ENCODE measurements around the gene PRRC2B.

DNA sequence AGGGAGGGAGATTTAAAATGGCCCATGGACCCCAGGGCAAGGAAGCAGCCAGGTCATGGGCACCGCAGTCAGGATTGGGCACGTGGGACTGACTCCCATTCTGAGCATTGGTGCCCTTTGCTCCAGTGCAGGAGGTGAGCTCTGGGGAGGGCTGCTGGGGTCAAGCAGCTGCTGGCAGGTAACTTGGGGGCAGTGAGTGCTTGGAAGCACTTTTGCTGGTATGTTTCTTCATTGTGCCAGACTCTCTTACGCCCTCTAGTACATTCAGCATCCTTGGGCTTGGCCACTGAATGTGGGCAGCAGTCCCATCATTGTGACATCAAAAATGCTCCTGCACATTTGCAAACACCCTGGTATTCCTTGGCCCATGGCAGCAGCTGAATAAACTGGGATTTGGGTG, 32.7 kb downstream of the PRRC2B start:
- TF ChIP-seq, protein P1, sequence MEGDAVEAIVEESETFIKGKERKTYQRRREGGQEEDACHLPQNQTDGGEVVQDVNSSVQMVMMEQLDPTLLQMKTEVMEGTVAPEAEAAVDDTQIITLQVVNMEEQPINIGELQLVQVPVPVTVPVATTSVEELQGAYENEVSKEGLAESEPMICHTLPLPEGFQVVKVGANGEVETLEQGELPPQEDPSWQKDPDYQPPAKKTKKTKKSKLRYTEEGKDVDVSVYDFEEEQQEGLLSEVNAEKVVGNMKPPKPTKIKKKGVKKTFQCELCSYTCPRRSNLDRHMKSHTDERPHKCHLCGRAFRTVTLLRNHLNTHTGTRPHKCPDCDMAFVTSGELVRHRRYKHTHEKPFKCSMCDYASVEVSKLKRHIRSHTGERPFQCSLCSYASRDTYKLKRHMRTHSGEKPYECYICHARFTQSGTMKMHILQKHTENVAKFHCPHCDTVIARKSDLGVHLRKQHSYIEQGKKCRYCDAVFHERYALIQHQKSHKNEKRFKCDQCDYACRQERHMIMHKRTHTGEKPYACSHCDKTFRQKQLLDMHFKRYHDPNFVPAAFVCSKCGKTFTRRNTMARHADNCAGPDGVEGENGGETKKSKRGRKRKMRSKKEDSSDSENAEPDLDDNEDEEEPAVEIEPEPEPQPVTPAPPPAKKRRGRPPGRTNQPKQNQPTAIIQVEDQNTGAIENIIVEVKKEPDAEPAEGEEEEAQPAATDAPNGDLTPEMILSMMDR (IDR thresholded peaks at IDR 0.05): no peak
- TF ChIP-seq POLR2AphosphoS5 (IDR thresholded peaks at IDR 0.05): no peak

Data from stomach (tissue), 4 donors.